AG10803 (cell line): ENCODE results near the gene SFMBT2.
"Not testable (repeated sequence)": the region's sequence is repeated elsewhere in the genome, so short reads cannot be mapped to it uniquely, and the experiment has no call there.

Experiments used
- DNase-seq: peaks from one replicate; pipeline ENCODE4 v3.0.0; 2010; ENCODE audit warnings: low read depth
- H3K4me3 ChIP-seq: 2 replicates; pipeline ENCODE4 v1.5.1; 2011; ENCODE audit warnings: mild to moderate bottlenecking, low read length, control low read depth
- TF ChIP-seq, protein P1 (sequence below): conservative IDR thresholded peaks from 2 replicates; pipeline ENCODE4 v1.5.1; 2011; ENCODE audit warnings: mild to moderate bottlenecking, low read length, control low read depth, inconsistent platforms

Gene SFMBT2

DNA sequence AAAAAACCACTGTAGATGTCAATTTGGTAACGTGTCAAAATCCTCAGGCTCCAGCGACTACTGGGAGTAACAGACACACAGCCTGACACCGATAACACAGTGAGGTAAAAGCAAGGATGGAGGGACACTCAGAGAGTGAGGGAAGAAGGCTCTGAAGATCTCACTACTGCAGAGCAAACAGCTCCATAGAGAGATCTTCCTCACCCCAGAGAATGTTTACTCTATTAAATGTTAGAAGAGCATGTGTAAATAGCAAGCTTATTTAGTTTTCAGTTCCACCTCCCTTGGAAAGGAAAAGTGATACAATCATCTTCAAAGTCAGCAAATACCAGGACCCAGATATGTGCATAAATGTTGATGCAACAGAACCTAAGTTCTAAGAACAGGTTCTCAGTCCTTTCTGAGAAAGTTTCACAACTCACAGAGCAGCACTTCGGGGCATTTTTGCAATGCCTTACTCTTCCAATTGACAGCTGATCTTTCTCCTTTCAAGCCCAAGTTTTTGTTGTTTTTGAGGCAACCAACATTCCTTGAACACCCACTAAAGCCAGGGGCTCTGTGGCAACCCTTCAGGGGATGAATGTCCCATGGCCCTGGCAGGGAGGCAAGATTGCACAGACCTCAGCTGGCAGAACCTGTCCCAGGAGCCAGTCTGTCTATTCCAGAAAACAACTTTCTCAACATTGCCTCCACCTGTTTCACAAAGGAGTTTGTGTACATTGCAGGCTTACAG, 177.4 kb downstream of the SFMBT2 start:
- no peak for DNase-seq
- H3K4me3 ChIP-seq: no peak overlapping the region
- TF ChIP-seq, protein P1, sequence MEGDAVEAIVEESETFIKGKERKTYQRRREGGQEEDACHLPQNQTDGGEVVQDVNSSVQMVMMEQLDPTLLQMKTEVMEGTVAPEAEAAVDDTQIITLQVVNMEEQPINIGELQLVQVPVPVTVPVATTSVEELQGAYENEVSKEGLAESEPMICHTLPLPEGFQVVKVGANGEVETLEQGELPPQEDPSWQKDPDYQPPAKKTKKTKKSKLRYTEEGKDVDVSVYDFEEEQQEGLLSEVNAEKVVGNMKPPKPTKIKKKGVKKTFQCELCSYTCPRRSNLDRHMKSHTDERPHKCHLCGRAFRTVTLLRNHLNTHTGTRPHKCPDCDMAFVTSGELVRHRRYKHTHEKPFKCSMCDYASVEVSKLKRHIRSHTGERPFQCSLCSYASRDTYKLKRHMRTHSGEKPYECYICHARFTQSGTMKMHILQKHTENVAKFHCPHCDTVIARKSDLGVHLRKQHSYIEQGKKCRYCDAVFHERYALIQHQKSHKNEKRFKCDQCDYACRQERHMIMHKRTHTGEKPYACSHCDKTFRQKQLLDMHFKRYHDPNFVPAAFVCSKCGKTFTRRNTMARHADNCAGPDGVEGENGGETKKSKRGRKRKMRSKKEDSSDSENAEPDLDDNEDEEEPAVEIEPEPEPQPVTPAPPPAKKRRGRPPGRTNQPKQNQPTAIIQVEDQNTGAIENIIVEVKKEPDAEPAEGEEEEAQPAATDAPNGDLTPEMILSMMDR: no peak

DNA sequence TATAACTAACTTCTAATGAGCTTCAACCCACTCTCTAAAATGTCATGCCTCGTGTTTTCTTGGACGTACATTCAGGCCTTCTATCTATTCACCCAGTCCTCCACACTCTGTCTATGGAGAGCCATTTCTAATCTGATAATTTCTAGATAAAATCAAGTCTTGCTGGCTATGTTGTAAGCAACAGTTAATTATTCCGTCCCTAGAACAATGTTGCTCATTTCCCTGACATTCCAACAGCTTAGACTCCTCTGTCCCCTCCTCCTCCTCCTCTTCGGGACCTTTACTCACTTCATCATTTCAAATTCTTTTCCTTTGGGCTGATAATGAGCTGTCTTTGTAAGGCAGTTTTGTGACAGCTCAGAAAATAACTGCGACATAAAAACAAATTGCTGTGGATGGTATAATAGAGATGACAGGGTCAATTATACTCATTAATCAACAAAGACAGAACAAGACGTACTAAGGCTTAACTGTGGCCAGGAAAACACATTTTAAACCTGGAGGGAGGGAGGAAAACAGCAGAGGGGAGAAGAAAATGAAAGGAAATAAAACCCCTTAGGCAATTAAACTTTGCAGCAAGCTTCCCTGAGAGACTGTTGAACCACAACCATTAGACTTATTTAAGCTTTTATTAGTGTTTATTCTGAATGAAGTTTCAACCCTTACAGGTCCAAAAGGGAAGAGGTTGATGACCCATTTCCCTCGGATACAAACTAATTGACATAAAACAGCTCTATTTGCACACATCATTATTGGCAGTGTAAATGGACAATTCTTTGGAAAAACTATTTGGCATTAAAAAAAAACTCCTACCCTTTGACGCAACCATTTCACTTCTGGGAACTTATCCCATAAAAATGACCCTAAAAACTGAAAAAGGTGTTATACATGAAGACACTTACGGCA, 179.1 kb downstream of the SFMBT2 start:
- DNase-seq: no peak
- TF ChIP-seq, protein P1: no peak

DNA sequence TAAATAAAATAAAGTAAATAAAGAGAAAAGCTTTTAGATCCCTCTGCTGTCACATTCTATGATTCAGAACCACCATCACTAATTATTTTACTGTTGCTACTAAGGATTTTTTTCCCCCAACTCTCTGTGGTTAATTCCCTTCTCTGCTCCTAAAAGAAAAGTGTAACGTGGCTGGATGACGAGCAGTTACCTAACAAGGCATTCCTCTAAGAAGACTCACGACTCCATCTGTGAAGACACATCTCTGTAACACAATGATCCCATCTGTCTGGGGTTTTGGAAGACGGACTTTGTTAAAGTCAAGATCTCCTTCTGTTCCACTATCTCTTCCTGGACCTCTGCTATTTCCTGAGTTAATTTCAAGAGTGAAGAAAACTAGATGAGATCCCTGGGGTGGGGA, 179.9 kb downstream of the SFMBT2 start:
- TF ChIP-seq, protein P1: no peak
- no peak for DNase-seq
- no peak overlapping the region for H3K4me3 ChIP-seq

More for the DNA sequence above, 179.1 kb downstream of the SFMBT2 start:
- no peak overlapping the region for H3K4me3 ChIP-seq

DNA sequence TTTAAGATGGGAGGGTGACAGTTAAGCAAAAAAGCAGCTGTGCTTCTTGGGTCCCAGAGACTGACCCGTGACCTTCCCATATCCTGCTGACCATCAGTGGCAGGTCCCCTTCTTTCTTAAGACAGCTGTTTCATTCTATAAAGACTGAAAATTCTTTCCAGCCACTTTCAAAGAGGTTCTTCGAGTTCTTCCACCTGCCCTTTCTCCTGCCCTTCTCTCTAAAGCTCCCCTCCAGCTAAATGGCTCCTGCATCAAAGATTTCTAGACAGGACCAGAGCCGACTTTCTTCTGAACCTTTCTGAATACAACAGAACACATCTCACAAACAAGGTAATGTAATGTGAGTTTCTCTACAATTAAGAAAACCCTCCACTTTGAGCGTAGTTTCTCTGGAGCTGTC, 180.8 kb downstream of the SFMBT2 start:
- TF ChIP-seq, protein P1: no peak
- no peak overlapping the region for H3K4me3 ChIP-seq
- no peak for DNase-seq

DNA sequence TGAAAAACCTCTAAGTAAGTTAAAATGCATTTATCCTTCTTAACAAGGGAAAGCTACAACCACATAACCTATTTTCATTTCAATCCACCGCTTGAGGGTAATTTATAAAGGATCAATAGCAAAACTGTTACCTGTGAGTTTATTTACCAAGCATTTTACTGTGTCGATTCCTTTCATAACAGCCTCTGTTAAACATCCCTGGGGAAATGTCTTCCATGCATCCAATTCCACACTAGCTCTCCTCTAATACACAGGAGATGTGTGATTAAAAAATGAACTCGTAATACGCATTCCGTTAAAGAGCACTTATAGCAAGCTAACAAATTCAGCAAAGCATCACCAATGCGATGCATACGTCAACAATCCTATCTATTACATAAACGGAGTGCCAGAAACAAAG, 185.7 kb downstream of the SFMBT2 start:
- DNase-seq: no peak
- H3K4me3 ChIP-seq: no peak overlapping the region
- TF ChIP-seq, protein P1: no peak

DNA sequence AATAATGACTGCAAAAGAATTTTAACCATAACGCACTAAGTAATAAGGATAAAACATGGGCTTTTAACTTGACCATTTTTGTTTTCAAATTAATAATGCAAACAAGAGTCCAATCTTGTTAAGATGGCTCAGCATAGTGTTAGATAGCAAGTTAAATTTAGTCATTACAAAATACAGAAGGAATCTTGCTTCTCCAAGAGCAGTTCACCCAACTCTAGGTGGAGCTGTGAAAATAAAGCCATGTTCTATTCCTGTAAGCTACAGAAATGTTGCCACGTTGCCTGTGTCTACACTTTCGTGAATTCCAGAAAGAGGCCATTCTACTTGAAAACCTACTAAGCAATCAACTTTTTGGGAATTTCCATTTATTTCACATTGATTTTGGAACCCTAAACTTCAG, 191.9 kb downstream of the SFMBT2 start:
- TF ChIP-seq, protein P1: no peak

DNA sequence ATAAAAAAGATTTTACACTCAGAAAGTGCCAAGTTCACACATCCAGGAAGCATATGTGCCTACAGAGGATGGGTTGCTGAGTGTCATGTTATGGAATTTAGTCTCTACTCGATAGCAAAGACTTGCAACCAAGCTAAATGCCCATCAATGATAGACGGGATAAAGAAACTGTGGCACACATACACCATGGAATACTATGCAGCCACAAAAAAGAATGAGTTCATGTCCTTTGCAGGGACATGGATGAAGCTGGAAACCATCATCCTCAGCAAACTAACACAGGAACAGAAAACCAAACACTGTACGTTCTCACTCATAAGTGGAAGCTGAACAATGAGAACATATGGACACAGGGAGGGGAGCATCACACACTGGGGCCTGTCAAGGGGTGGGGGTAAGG, 198.1 kb downstream of the SFMBT2 start:
- DNase-seq, H3K4me3 ChIP-seq: not testable (repeated sequence)

More for the DNA sequence above, 191.9 kb downstream of the SFMBT2 start:
- no peak overlapping the region for H3K4me3 ChIP-seq
- no peak for DNase-seq
